ENCODE measurements around the gene CCR3. TPM values are rescaled to one million over a fixed set of nuclear protein-coding genes. Genes with fewer than 3 reads are reported as not detected.

The CCR3 gene
- total and polyA plus RNA-seq, 2 experiments from 2014 or later, result not detected

DNA sequence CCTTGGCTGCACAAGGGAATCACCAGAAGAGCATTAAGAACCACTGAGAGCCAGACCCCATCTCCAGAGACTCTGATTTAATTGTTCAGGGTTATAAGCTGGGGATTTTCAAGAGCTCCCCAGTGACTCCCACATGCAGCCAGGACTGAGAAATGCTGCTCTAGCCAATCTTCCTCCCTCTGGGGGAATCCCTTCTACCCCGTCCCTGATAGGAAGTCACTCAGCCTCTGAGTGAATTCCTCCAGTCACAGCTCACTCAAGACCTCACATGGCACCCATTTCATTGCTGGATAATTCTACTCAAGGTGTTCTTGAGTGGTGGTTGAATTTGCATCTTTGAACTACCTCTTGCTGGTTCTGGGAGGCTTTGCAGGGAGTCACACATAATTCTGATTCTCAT lies 10.7 kb downstream of the CCR3 start (continued):
- TF ChIP-seq ZNF462 (CRISPR knock-in tag; IDR thresholded peaks at IDR 0.05), result no peak
- TF ChIP-seq, protein P1, sequence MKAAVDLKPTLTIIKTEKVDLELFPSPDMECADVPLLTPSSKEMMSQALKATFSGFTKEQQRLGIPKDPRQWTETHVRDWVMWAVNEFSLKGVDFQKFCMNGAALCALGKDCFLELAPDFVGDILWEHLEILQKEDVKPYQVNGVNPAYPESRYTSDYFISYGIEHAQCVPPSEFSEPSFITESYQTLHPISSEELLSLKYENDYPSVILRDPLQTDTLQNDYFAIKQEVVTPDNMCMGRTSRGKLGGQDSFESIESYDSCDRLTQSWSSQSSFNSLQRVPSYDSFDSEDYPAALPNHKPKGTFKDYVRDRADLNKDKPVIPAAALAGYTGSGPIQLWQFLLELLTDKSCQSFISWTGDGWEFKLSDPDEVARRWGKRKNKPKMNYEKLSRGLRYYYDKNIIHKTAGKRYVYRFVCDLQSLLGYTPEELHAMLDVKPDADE (IDR thresholded peaks at IDR 0.05), result no peak
- TF ChIP-seq, protein P2, sequence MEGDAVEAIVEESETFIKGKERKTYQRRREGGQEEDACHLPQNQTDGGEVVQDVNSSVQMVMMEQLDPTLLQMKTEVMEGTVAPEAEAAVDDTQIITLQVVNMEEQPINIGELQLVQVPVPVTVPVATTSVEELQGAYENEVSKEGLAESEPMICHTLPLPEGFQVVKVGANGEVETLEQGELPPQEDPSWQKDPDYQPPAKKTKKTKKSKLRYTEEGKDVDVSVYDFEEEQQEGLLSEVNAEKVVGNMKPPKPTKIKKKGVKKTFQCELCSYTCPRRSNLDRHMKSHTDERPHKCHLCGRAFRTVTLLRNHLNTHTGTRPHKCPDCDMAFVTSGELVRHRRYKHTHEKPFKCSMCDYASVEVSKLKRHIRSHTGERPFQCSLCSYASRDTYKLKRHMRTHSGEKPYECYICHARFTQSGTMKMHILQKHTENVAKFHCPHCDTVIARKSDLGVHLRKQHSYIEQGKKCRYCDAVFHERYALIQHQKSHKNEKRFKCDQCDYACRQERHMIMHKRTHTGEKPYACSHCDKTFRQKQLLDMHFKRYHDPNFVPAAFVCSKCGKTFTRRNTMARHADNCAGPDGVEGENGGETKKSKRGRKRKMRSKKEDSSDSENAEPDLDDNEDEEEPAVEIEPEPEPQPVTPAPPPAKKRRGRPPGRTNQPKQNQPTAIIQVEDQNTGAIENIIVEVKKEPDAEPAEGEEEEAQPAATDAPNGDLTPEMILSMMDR (conservative IDR thresholded peaks at IDR 0.05; ENCODE audit: low read depth in 2 of 2), result no peak
- no peak for TF ChIP-seq JUNB (IDR thresholded peaks at IDR 0.05; ENCODE audit: unreplicated experiment)
- TF ChIP-seq EZH2 (IDR thresholded peaks at IDR 0.05; ENCODE audit: low read depth, unreplicated experiment), result no peak

DNA sequence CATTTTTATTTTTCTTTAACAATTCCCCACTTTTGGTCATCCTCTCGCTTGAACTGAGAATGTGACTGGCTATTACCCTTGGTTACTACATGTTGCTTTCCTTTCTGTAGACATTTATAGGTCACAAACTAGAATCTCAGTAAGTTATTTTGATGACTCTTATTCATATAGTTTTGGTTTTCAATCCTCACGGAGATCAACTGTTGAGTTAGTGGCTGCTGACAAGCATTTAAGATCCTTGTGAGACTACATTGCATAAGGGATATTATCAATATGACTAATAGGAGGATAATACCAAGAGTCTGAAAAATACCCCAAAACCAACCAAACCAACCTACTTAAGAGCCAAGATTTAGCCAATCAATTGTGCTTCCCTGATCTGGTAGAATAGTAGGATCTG lies 16.3 kb downstream of the CCR3 start:
- Histone ChIP-seq H3K79me2 (replicated peaks; ENCODE audit: insufficient read depth) (no peaks in the 10 kb centered on the region), H3K27ac (ENCODE audit: low read depth) (no peak overlapping the region), H3K36me3 (ENCODE audit: insufficient read depth) (no peaks in the 10 kb centered on the region), H3K4me3 (no peak overlapping the region), H3K9me2 (ENCODE audit: insufficient read depth) (0 out of 2 replicates have a peak, but pooled peaks cover 2% of the 10 kb centered on the region), H3K27me3 (ENCODE audit: insufficient read depth) (no peaks in the 10 kb centered on the region), H3K4me1 (ENCODE audit: insufficient read depth) (no peaks in the 10 kb centered on the region), H2AFZ (no peak overlapping the region), H4K20me1 (replicated peaks; ENCODE audit: insufficient read depth) (no peaks in the 10 kb centered on the region), H3F3A (replicated peaks; ENCODE audit: low read depth) (no peaks in the 10 kb centered on the region), H3K4me2 (no peak overlapping the region)
- Mint-ChIP-seq H3K27me3 (ENCODE audit: insufficient read depth, low read depth, poor library complexity) (peaks cover 1% of the 10 kb centered on the region), H3K36me3 (ENCODE audit: low read depth) (peaks cover 8% of the 10 kb centered on the region; the same call in 2 of the 3 replicates), H3K4me1 (peaks cover 3% of the 10 kb centered on the region; the same call in 2 of the 3 replicates), H3K9me3 (peaks cover 10% of the 10 kb centered on the region), H3K4me3 (no peak overlapping the region), H3K27ac (no peak overlapping the region)
- ATAC-seq (no peak), DNase-seq (ENCODE audit: low spot score) (no peak)
- TF ChIP-seq ZNF331 (CRISPR knock-in tag; IDR thresholded peaks at IDR 0.05; ENCODE audit: low read depth) (no peak), ZNF462 (CRISPR knock-in tag; IDR thresholded peaks at IDR 0.05) (no peak)
